ENCODE data around the gene SLC25A23. TPM values are rescaled to one million over a fixed set of nuclear protein-coding genes. Genes with fewer than 3 reads are reported as not detected.
A peak's percentile ranks its signal among the peaks of the same experiment; 100 is the strongest.

The SLC25A23 gene
- polyA plus RNA-seq, 3 donors from 2014 or later: 0.61 to 14.7 (median 4.1) TPM

DNA sequence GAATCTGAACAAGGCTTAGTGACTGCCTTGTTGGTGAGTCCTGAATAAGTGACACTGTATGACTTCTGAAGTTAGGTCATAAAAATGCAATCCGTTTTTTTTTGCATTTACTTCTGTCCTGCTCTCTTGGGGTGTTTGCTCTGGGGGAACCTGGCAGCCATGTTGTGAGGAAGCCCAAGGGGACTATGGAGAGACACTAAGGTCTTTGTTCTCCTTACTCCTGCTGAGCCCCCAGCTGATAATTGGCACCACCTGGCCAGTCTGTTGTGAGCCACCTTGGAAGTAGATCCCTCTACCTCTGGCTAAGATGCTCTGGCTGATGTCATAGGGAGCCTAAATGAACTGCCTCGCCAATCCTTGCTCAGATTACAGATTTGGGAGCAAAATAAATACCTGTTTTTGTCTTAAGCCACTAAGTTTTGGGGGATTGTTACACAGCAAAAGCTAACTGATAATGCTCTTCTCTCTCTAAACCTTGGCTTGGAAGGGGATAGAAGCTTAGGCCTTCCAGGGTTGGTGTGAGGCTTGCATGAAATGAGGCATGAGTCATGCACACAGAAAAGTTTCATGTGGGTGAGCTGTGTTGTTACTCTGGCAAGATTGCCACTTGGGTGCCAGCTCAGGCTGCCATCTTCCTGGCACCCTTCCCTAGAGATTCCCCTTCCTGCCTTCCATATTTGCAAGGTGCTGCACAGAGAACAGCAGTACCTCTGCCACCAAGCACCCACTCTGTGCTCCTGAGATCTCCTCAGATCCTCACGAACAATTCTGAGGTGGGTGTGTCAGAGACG is 32.4 kb upstream of the SLC25A23 start:
- no peaks in the 10 kb centered on the region for H3K9me3 Mint-ChIP-seq
- H3K27ac Mint-ChIP-seq: peak overlapping the region in 3 of 6 donors; percentile 26 to 75 (median 51)
- H3K36me3 Mint-ChIP-seq: no peaks in the 10 kb centered on the region
- peaks cover 12 to 13% of the 10 kb centered on the region in 2 donors for H3K4me1 Mint-ChIP-seq
- no peak for DNase-seq
- H3K27me3 Mint-ChIP-seq (ENCODE audit: low read depth in 3 of 3): peaks cover 0 to 2% (median 0%) of the 10 kb centered on the region in 3 donors
- H3K4me3 Mint-ChIP-seq: peak overlapping the region in 1 of 5 donors; percentile 11

DNA sequence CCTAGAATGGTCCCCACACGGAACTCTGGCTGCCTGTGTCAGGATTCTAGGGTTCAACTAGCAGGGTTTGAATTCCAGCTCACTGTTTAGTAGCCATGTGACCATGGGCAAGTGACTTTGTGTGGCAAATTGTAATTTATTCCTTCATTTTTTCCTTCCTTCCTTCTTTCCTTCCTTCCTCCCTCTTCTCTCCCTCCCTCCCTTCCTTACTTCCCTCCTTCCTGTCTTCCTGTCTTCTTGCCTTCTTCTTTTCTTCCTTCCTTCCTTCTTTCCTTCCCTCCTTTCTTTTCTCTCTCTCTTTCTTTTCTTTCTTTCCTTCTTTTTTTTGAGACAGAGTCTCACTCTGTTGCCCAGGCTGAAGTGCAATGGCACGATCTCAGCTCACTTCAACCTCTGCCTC is 30.5 kb upstream of the SLC25A23 start:
- Mint-ChIP-seq H3K36me3 (no peaks in the 10 kb centered on the region), H3K9me3 (no peaks in the 10 kb centered on the region), H3K27me3 (ENCODE audit: low read depth in 3 of 3) (peaks cover 0 to 2% (median 0%) of the 10 kb centered on the region in 3 donors), H3K4me3 (peak overlapping the region; percentile 52 to 87 (median 68)), H3K4me1 (peaks cover 12 to 13% of the 10 kb centered on the region in 2 donors), H3K27ac (peak overlapping the region; percentile 62 to 93 (median 86))
- DNase-seq: no peak

DNA sequence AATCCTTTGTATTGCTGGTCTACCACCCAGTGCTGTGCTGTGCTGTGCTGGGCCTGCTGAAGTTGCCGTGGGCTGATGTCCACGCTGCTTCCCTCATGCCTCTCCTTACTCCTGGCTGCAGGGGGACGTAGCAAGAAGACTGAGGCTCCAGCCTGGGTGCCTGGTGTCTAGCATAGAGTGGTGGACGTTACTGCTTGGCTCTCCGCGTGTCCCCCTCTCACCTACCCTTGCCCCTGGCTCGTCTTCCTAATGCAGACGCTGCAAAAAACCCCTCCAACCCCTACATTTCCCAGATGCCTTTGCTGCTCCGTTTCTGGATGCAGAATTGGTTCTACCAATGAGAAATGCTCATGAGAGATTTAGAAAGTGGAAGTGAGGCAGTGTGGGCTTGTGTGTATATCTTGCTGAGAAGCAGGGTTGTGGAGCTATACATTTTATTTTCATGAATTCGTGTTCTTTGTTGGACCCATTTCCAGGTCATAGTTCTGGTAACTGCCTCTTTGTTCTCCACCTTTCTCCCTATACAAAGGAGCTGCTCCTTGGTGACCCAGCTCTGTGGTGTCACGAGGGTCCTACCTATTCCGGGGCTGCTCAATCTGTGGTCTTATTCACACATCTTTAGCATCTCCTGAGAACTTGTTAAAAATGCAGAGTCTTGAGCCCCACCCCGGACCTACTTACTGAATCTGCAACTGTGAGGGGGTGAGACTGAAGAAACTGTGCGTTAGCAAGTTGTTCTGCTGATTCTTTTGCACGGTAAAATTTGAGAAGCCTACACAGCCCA is 29.9 kb upstream of the SLC25A23 start:
- Mint-ChIP-seq H3K4me1 (peaks cover 12 to 13% of the 10 kb centered on the region in 2 donors), H3K4me3 (peak overlapping the region; percentile 52 to 87 (median 68)), H3K27me3 (ENCODE audit: low read depth in 3 of 3) (peaks cover 0 to 2% (median 0%) of the 10 kb centered on the region in 3 donors), H3K27ac (peak overlapping the region; percentile 62 to 93 (median 86)), H3K9me3 (no peaks in the 10 kb centered on the region), H3K36me3 (no peaks in the 10 kb centered on the region)
- peak in 1 of 3 donors; percentile 29 for DNase-seq

DNA sequence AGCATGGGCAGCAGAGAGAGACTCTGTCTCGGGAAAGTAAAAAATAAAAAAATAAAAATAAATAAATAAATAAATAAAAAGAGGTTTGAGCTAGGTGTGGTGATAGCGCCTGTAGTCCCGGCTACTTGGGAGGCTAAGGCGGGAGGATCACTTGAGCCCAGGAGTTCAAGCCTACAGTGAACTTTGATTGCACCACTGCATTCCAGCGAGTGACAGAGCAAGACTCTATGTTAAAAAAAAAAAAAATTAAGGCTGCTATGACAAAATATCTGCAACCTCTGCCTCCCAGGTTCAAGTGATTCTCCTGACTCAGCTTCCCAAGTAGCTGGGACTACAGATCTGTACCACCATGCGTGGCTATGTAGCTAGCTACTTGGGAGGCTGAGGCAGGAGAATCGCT is 25.2 kb upstream of the SLC25A23 start:
- no peak for DNase-seq
- Mint-ChIP-seq H3K4me1 (peaks cover 49% of the 10 kb centered on the region in 2 donors), H3K27ac (no peak overlapping the region), H3K27me3 (ENCODE audit: low read depth in 3 of 3) (peaks cover 0 to 17% (median 4%) of the 10 kb centered on the region in 3 donors), H3K36me3 (peaks cover 0 to 4% (median 0%) of the 10 kb centered on the region in 3 donors), H3K4me3 (no peak overlapping the region), H3K9me3 (no peaks in the 10 kb centered on the region)

DNA sequence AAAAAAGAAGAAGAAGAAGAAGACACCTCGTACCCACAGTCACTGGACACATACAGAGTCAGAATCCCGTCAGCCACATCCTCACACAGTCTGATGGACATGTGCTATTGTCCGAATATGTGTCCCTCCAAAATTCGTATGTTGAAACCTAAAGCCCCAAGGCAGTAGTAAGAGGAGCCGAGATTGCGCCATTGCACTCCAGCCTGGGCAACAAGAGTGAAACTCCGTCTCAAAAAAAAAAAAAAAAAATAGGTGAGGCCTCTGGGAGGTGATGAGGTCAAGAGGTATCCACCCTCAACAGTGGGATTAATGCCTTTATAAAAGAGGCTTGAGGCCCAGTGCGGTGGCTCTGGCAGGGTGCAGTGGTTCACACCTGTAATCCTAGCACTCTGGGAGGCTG is 24.6 kb upstream of the SLC25A23 start:
- no peaks in the 10 kb centered on the region for H3K9me3 Mint-ChIP-seq
- no peak for DNase-seq
- peaks cover 0 to 17% (median 4%) of the 10 kb centered on the region in 3 donors for H3K27me3 Mint-ChIP-seq (ENCODE audit: low read depth in 3 of 3)
- H3K4me1 Mint-ChIP-seq: peaks cover 44 to 45% of the 10 kb centered on the region in 2 donors
- H3K36me3 Mint-ChIP-seq: peaks cover 0 to 4% (median 0%) of the 10 kb centered on the region in 3 donors
- H3K4me3 Mint-ChIP-seq: no peak overlapping the region
- peak overlapping the region in 3 of 6 donors; percentile 72 to 99 (median 99) for H3K27ac Mint-ChIP-seq

DNA sequence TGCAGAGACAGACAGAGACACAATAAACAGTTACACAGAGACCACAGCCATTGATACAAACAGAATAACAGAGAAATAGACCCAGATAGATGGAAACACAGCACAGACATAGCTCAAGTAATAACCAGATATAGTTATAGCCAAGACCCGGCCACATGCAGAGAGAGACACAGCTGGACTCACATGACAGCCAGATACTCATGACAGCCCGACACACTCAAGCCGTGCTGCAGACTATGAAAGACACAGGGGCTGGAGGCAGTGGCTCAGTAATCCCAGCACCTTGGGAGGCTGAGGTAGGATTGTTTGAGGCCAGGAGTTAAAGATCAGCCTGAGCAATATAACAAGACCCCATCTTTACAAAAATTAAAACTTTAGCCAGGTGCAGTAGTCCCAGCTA is 23.6 kb upstream of the SLC25A23 start:
- H3K36me3 Mint-ChIP-seq: peaks cover 0 to 4% (median 0%) of the 10 kb centered on the region in 3 donors
- no peaks in the 10 kb centered on the region for H3K9me3 Mint-ChIP-seq
- H3K27ac Mint-ChIP-seq: peak overlapping the region; percentile 99 to 100 (median 99)
- H3K27me3 Mint-ChIP-seq (ENCODE audit: low read depth in 3 of 3): peaks cover 0 to 17% (median 4%) of the 10 kb centered on the region in 3 donors
- no peak for DNase-seq
- peak overlapping the region in 3 of 5 donors; percentile 34 to 72 (median 67) for H3K4me3 Mint-ChIP-seq
- peaks cover 42 to 43% of the 10 kb centered on the region in 2 donors for H3K4me1 Mint-ChIP-seq

DNA sequence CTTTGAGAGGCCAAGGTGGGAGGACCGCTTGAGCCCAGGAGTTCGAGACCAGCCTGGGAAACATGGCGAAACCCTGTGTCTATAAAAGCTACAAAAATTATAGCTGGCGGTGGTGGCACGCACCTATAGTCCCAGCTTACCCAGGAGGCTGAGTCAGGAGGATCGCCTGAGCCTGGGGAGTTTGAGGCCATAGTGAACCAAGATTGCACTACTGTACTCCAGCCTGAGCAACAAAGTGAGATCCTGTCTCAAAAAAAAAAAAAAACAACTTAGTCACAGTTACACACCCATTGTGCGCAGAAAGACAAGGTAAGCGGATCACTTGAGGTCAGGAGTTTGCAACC is 22.7 kb upstream of the SLC25A23 start:
- Mint-ChIP-seq H3K4me1 (peaks cover 42 to 43% of the 10 kb centered on the region in 2 donors), H3K9me3 (no peaks in the 10 kb centered on the region), H3K36me3 (peaks cover 0 to 4% (median 0%) of the 10 kb centered on the region in 3 donors), H3K27me3 (ENCODE audit: low read depth in 3 of 3) (peaks cover 0 to 16% (median 4%) of the 10 kb centered on the region in 3 donors), H3K27ac (peak overlapping the region; percentile 99 to 100 (median 99)), H3K4me3 (peak overlapping the region; percentile 93 to 99 (median 98))
- no peak for DNase-seq

DNA sequence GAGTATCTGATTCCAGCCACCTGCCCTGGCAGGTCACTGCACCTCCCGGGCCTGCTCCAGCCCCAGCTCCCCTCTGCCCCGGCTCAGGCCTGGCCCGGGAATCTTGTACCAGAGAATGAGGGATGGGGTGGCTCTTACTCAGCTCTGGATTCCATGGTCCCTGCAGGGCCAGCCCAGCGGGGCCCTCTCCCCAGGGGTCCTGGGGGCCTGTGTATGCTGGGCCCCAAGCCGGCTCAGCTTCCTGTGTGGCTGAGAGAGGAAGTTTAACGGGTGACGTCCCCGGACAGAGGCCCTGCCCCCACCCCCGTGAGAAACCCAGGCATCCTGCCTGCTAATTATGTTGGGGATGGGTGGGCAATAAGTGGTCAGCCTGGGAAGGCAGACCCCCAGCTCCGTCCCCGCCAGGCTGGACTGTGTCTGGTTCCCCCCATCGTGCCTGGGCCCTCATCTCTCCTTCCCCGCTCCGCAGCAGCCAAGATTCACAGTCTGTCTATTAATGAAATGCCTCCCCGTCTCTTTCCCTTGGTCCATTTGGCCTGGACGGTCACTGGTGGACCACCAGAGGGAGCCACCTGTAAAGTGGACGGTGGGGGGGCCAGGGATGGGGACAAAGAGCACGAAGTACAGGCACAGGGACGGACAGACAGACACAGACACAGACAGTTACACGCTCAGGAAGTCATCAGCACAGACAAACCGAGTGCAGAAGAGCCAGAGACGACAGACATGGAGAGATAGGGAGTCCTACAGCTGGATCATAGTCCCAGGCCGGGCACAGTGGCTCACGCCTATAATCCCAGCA is 22.1 kb upstream of the SLC25A23 start, which contains the start of gene DENND1C:
Gene DENND1C (minus strand): TSS at position 247 of the 802 bp plus-strand sequence. CDS start 92 bp downstream, at position 155.
- peaks cover 42 to 43% of the 10 kb centered on the region in 2 donors for H3K4me1 Mint-ChIP-seq
- DNase-seq: peak; percentile 77 to 78 (median 77)
- H3K27me3 Mint-ChIP-seq (ENCODE audit: low read depth in 3 of 3): peaks cover 0 to 15% (median 4%) of the 10 kb centered on the region in 3 donors
- peak within 1 kb of the TSS; percentile 93 to 99 (median 98) for H3K4me3 Mint-ChIP-seq
- peaks cover 0 to 4% (median 0%) of the 10 kb centered on the region in 3 donors for H3K36me3 Mint-ChIP-seq
- no peaks in the 10 kb centered on the region for H3K9me3 Mint-ChIP-seq
- peak within 1 kb of the TSS; percentile 99 to 100 (median 99) for H3K27ac Mint-ChIP-seq

DNA sequence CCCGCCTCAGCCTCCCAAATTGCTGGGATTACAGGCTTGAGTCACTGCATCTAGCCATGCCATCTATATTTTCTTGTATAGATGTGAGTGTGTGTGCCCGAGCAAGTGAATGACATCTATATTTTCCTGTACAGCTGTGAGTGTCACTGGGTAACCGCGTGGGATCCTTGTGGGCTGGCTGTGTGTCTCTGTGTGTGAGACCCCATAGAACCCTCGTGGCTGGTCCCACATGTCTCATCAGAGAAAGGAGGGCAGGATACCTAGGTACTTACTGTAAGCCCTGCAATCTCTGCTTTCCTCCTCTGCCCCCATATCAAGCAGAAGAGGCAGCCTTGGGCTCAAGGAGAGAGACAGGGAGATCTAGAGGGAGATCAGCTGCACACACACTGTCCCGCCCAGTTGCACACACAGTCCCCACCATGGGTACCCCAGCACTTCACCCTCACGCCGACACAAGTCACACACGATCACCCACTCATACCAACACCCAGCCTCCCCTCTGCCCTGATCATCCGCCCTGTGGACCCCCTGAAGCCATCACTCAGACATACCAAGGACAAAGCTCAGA is 21.3 kb upstream of the SLC25A23 start:
- DNase-seq: peak; percentile 46 to 56 (median 54)
- Mint-ChIP-seq H3K27me3 (ENCODE audit: low read depth in 3 of 3) (peaks cover 0 to 15% (median 4%) of the 10 kb centered on the region in 3 donors), H3K36me3 (peaks cover 0 to 8% (median 0%) of the 10 kb centered on the region in 3 donors), H3K27ac (peak overlapping the region; percentile 99 to 100 (median 99)), H3K4me1 (peaks cover 42 to 43% of the 10 kb centered on the region in 2 donors), H3K9me3 (no peaks in the 10 kb centered on the region), H3K4me3 (peak overlapping the region; percentile 93 to 99 (median 98))

DNA sequence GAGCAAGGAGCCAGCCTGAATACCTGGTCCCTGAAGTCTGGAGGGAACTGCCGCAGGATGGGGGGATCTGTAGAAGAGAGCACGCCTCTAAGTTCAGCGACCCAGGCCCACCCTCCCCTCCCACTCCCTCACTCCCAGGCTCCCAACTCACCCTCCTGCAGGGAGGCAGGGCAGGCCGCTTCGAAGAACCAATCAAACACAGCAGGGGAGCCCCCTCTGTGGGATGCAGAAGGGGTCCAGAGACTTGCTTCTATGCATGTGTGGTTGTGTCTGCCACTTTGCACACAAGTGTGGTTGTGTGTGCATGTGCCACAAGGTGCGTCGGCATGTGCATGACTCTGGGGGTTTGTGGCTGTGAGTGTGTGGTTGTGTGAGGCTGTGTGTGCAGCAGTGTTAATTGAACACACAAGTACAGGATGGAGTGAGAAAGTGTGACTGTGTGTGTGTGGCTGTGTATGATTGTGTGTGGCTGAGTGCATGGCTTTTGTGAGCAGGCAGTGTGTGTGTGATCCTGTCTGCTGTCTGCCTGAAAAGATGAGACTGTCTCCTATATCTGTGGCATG is 20.3 kb upstream of the SLC25A23 start:
- peaks cover 0 to 15% (median 4%) of the 10 kb centered on the region in 3 donors for H3K27me3 Mint-ChIP-seq (ENCODE audit: low read depth in 3 of 3)
- H3K9me3 Mint-ChIP-seq: no peaks in the 10 kb centered on the region
- peaks cover 0 to 9% (median 0%) of the 10 kb centered on the region in 3 donors for H3K36me3 Mint-ChIP-seq
- DNase-seq: no peak
- peak overlapping the region; percentile 73 to 100 (median 99) for H3K27ac Mint-ChIP-seq
- peak overlapping the region; percentile 93 to 99 (median 98) for H3K4me3 Mint-ChIP-seq
- H3K4me1 Mint-ChIP-seq: peaks cover 42 to 43% of the 10 kb centered on the region in 2 donors

DNA sequence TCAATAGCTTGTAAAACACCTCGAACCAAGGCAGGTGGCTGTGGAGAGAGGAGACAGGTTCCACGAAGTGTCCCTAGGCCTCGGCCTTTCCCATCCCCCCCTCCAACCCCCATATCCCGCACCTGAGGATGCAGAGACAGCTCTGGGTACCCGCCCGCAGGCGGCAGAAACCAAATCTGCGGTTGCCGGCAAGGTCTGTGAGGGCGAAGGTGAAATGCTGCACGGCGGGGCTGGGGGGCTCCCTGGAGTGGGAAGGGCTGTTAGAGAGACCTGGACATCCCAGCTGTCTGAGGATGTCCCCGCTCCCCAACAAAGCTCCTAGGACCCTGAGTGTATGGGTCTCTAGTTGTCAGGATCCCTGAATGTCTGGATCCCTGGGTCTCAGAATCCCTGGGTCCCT is 19.2 kb upstream of the SLC25A23 start:
- H3K4me1 Mint-ChIP-seq: peaks cover 39 to 41% of the 10 kb centered on the region in 2 donors
- DNase-seq: no peak
- no peaks in the 10 kb centered on the region for H3K9me3 Mint-ChIP-seq
- H3K27ac Mint-ChIP-seq: peak overlapping the region in 1 of 6 donors; percentile 12
- H3K36me3 Mint-ChIP-seq: peaks cover 0 to 15% (median 0%) of the 10 kb centered on the region in 3 donors
- peaks cover 0 to 13% (median 4%) of the 10 kb centered on the region in 3 donors for H3K27me3 Mint-ChIP-seq (ENCODE audit: low read depth in 3 of 3)
- H3K4me3 Mint-ChIP-seq: no peak overlapping the region

DNA sequence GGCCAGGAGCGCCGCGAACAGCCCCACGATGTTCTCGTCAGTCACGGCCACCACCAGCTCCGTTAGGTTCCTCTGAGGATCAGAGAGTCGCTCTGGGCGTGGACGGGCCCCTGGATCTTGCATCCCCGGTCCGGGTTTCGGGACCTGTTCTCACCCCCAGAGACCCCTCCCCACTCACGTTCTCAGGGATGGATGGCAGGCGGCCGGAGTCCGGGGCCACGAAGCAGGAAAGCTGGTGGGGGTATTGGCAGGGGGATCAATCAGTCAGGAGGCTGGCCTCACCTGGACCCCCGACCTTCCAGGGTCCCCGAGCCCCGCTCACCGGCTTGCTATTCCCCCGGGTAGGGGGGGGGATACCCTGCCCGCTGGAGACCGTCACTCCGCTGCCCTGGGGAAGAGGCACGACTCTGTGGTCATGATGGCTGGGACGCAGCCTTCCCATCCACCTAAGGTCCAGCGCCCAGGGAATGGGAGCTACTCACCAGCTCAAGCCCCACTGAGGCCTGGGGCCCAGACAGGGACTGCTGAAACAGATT is 17.4 kb upstream of the SLC25A23 start:
- H3K27me3 Mint-ChIP-seq (ENCODE audit: low read depth in 3 of 3): peaks cover 0 to 9% (median 4%) of the 10 kb centered on the region in 3 donors
- H3K4me3 Mint-ChIP-seq: no peak overlapping the region
- peaks cover 0 to 15% (median 0%) of the 10 kb centered on the region in 3 donors for H3K36me3 Mint-ChIP-seq
- H3K9me3 Mint-ChIP-seq: no peaks in the 10 kb centered on the region
- no peak overlapping the region for H3K27ac Mint-ChIP-seq
- peaks cover 21 to 23% of the 10 kb centered on the region in 2 donors for H3K4me1 Mint-ChIP-seq
- DNase-seq: no peak
